IPS-15b (cell line): ENCODE measurements around the gene RAC3.

ENCODE experiments used
- H3K27me3 ChIP-seq: one replicate; pipeline ENCODE4 v1.6.1; 2013; ENCODE audit warnings: low read length; ENCODE audit not compliant: control insufficient read depth, insufficient read depth
- H3K36me3 ChIP-seq: one replicate; pipeline ENCODE4 v1.6.1; 2013; ENCODE audit warnings: low read length; ENCODE audit not compliant: control insufficient read depth, insufficient read depth
- H3K4me1 ChIP-seq: one replicate; pipeline ENCODE4 v1.6.1; 2013; ENCODE audit warnings: mild to moderate bottlenecking, low read length; ENCODE audit not compliant: control insufficient read depth, insufficient read depth
- H3K4me3 ChIP-seq: one replicate; pipeline ENCODE4 v1.5.1; 2013; ENCODE audit warnings: low read depth, low read length
- H3K9ac ChIP-seq: one replicate; pipeline ENCODE4 v1.6.1; 2013; ENCODE audit warnings: low read depth, mild to moderate bottlenecking, low read length
- H3K9me3 ChIP-seq: one replicate; pipeline ENCODE4 v1.6.1; 2013; ENCODE audit warnings: mild to moderate bottlenecking, low read length; ENCODE audit not compliant: control insufficient read depth, insufficient read depth

RAC3 gene

DNA sequence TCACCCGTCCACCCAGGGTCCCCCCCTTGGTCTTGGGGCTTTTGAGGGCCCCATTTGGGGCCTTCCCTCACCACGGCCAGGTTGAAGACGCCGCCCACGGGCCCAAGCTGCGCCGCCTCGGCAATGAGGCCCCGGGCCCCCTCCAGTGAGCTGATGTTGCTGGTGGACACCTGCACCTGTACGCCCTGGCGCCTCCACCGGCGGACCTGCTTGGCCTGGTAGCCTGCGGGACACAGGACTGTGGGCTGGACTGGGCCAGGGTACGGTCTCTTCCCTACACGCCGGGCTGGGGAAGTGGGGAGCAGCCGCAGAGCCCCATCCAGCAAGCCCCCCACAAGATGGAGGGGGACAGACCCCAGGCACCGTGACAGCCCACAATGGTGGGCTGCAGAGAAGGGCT is 51.0 kb downstream of the RAC3 start:
- H3K9ac ChIP-seq = no peak overlapping the region
- peaks cover 88% of the 10 kb centered on the region for H3K36me3 ChIP-seq
- H3K4me3 ChIP-seq = no peak overlapping the region
- H3K9me3 ChIP-seq = no peaks in the 10 kb centered on the region
- no peaks in the 10 kb centered on the region for H3K27me3 ChIP-seq
- H3K4me1 ChIP-seq = no peaks in the 10 kb centered on the region

DNA sequence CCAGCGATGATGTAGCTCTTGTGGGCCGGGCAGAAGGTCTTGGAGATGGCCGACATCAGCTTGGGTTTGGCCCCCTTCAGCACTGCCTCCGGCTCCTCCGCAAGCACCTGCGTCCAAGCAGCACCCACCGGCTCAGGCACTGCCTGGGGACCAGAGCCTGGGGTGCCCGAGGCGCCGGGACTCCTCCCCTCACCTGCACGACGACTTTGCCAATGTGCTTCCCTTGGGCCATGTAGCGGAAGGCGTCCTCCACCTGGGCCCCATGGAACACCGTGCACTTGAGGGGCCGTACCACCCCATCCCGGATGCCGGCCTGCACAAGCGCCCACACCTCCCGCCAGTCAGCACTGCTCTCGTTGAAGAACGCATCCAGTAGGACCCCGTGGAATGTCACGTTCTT is 51.5 kb downstream of the RAC3 start:
- Histone ChIP-seq H3K4me1 (no peaks in the 10 kb centered on the region), H3K9me3 (no peaks in the 10 kb centered on the region), H3K9ac (no peak overlapping the region), H3K4me3 (no peak overlapping the region), H3K36me3 (peaks cover 88% of the 10 kb centered on the region), H3K27me3 (no peaks in the 10 kb centered on the region)
